NT2/D1 (cell line): ENCODE measurements around the gene FOXP1.

Experiments
- SUZ12 ChIP-seq: IDR thresholded peaks from 2 replicates; pipeline ENCODE4 v1.6.1; 2011; ENCODE audit not compliant: insufficient read length, insufficient read depth; ENCODE audit errors: extremely low read depth
- YY1 ChIP-seq: IDR thresholded peaks from 2 replicates; pipeline ENCODE4 v1.6.1; 2011; ENCODE audit not compliant: insufficient read length, insufficient read depth
- ZNF274 ChIP-seq: IDR thresholded peaks from 2 replicates; pipeline ENCODE4 v1.6.1; 2011; ENCODE audit warnings: mild to moderate bottlenecking, low read depth, low read length

GRCh38 chr3:70990723-70991122 is 592.8 kb downstream of the FOXP1 start:
- no peak for TF ChIP-seq ZNF274
- no peak for TF ChIP-seq SUZ12
- no peak for TF ChIP-seq YY1
